ENCODE measurements around the gene KATNAL1.

Gene KATNAL1

GRCh38 chr13:30234619-30235162 is 72.7 kb downstream of the KATNAL1 start:
- POLR2A ChIA-PET = interaction anchor here (0.6 kb wide), 1 partner anchor 8 kb away, joined by 3 read pairs; no protein-coding TSS in a partner anchor
- TF ChIP-seq ZNF384 (IDR thresholded peaks at IDR 0.05) (no peak), SP1 (IDR thresholded peaks at IDR 0.05) (no peak)
- DNase-seq (ENCODE audit: extremely low spot score) = no peak
- CTCF ChIA-PET = no interaction called here

GRCh38 chr13:30224732-30225131 is 82.6 kb downstream of the KATNAL1 start:
- CTCF ChIA-PET = no interaction called here
- no peak for DNase-seq (ENCODE audit: extremely low spot score)
- POLR2A ChIA-PET = no interaction called here
- TF ChIP-seq SP1 (IDR thresholded peaks at IDR 0.05) = no peak
- TF ChIP-seq L3MBTL2 (conservative IDR thresholded peaks at IDR 0.05) = no peak

- CTCF ChIA-PET = no interaction called here
- POLR2A ChIA-PET = no interaction called here
- no peak for DNase-seq (ENCODE audit: extremely low spot score)
- TF ChIP-seq L3MBTL2 (conservative IDR thresholded peaks at IDR 0.05) = no peak
- TF ChIP-seq FOXA1 (IDR thresholded peaks at IDR 0.05) = no peak
- no peak for TF ChIP-seq FOXK2 (IDR thresholded peaks at IDR 0.05)
- TF ChIP-seq BHLHE40 (IDR thresholded peaks at IDR 0.05; ENCODE audit: borderline replicate concordance) = no peak
- TF ChIP-seq CTBP1 (IDR thresholded peaks at IDR 0.05; ENCODE audit: borderline replicate concordance) = no peak
- TF ChIP-seq SUZ12 (IDR thresholded peaks at IDR 0.05) = no peak
Measured at GRCh38 chr13:30222254-30222653, 85.1 kb downstream of the KATNAL1 start.

- TF ChIP-seq NFRKB (IDR thresholded peaks at IDR 0.05) (no peak), FOXM1 (IDR thresholded peaks at IDR 0.05; ENCODE audit: borderline replicate concordance) (no peak), SP1 (IDR thresholded peaks at IDR 0.05) (no peak), BHLHE40 (IDR thresholded peaks at IDR 0.05; ENCODE audit: borderline replicate concordance) (no peak), L3MBTL2 (conservative IDR thresholded peaks at IDR 0.05) (no peak), SUZ12 (IDR thresholded peaks at IDR 0.05) (no peak), LEF1 (IDR thresholded peaks at IDR 0.05; ENCODE audit: borderline replicate concordance) (no peak), HDGF (IDR thresholded peaks at IDR 0.05; ENCODE audit: borderline replicate concordance) (no peak), FOXA1 (IDR thresholded peaks at IDR 0.05) (no peak), ARNT (IDR thresholded peaks at IDR 0.05) (no peak), CTBP1 (IDR thresholded peaks at IDR 0.05; ENCODE audit: borderline replicate concordance) (no peak), TARDBP (IDR thresholded peaks at IDR 0.05) (no peak), ELF4 (IDR thresholded peaks at IDR 0.05) (no peak), FOXK2 (IDR thresholded peaks at IDR 0.05) (no peak), ZNF384 (IDR thresholded peaks at IDR 0.05) (no peak)
- POLR2A ChIA-PET = interaction anchor here (1.0 kb wide), 1 partner anchor 91 kb away, joined by 3 read pairs; the partner anchor contains the start of gene KATNAL1
- DNase-seq (ENCODE audit: extremely low spot score) = peak; percentile 40
- CTCF ChIA-PET = no interaction called here
Measured at GRCh38 chr13:30216111-30216510, 91.2 kb downstream of the KATNAL1 start.

- no peak for DNase-seq (ENCODE audit: extremely low spot score)
- ChIA-PET CTCF (no interaction called here), POLR2A (no interaction called here)
- TF ChIP-seq SUZ12 (IDR thresholded peaks at IDR 0.05) (no peak), FOXK2 (IDR thresholded peaks at IDR 0.05) (no peak), FOXM1 (IDR thresholded peaks at IDR 0.05; ENCODE audit: borderline replicate concordance) (no peak), L3MBTL2 (conservative IDR thresholded peaks at IDR 0.05) (no peak), HDGF (IDR thresholded peaks at IDR 0.05; ENCODE audit: borderline replicate concordance) (no peak), TARDBP (IDR thresholded peaks at IDR 0.05) (no peak), LEF1 (IDR thresholded peaks at IDR 0.05; ENCODE audit: borderline replicate concordance) (no peak), PKNOX1 (IDR thresholded peaks at IDR 0.05) (no peak)
Measured at GRCh38 chr13:30212256-30212655, 95.1 kb downstream of the KATNAL1 start.

- POLR2A ChIA-PET = no interaction called here
- no peak for TF ChIP-seq TARDBP (IDR thresholded peaks at IDR 0.05)
- TF ChIP-seq FOXK2 (IDR thresholded peaks at IDR 0.05) = no peak
- no peak for TF ChIP-seq ARNT (IDR thresholded peaks at IDR 0.05)
- TF ChIP-seq L3MBTL2 (conservative IDR thresholded peaks at IDR 0.05) = no peak
- TF ChIP-seq LEF1 (IDR thresholded peaks at IDR 0.05; ENCODE audit: borderline replicate concordance) = no peak
- no peak for TF ChIP-seq NFRKB (IDR thresholded peaks at IDR 0.05)
- TF ChIP-seq FOXA1 (IDR thresholded peaks at IDR 0.05) = no peak
- no peak for TF ChIP-seq ELF4 (IDR thresholded peaks at IDR 0.05)
- no peak for TF ChIP-seq FOXM1 (IDR thresholded peaks at IDR 0.05; ENCODE audit: borderline replicate concordance)
- TF ChIP-seq CTBP1 (IDR thresholded peaks at IDR 0.05; ENCODE audit: borderline replicate concordance) = no peak
- DNase-seq (ENCODE audit: extremely low spot score) = no peak
- CTCF ChIA-PET = no interaction called here
Measured at GRCh38 chr13:30211745-30212144, 95.6 kb downstream of the KATNAL1 start.

GRCh38 chr13:30204564-30204963 is 102.8 kb downstream of the KATNAL1 start:
- DNase-seq (ENCODE audit: extremely low spot score) = no peak
- POLR2A ChIA-PET = no interaction called here
- CTCF ChIA-PET = no interaction called here
- TF ChIP-seq FOXM1 (IDR thresholded peaks at IDR 0.05; ENCODE audit: borderline replicate concordance) (no peak), L3MBTL2 (conservative IDR thresholded peaks at IDR 0.05) (no peak), FOXK2 (IDR thresholded peaks at IDR 0.05) (no peak), SP1 (IDR thresholded peaks at IDR 0.05) (no peak), ELF4 (IDR thresholded peaks at IDR 0.05) (no peak), PKNOX1 (IDR thresholded peaks at IDR 0.05) (no peak), HDGF (IDR thresholded peaks at IDR 0.05; ENCODE audit: borderline replicate concordance) (no peak), NFRKB (IDR thresholded peaks at IDR 0.05) (no peak), LEF1 (IDR thresholded peaks at IDR 0.05; ENCODE audit: borderline replicate concordance) (no peak), FOXA1 (IDR thresholded peaks at IDR 0.05) (no peak), BHLHE40 (IDR thresholded peaks at IDR 0.05; ENCODE audit: borderline replicate concordance) (no peak), CTBP1 (IDR thresholded peaks at IDR 0.05; ENCODE audit: borderline replicate concordance) (no peak), TARDBP (IDR thresholded peaks at IDR 0.05) (no peak), ARNT (IDR thresholded peaks at IDR 0.05) (no peak)

All from HEK293T (cell line).